Ishikawa (cell line): ENCODE results near the gene SZT2.

Source experiments
- CEBPB ChIP-seq: IDR thresholded peaks from 2 replicates; pipeline ENCODE4 v1.6.1; 2012
- CREB1 ChIP-seq: IDR thresholded peaks from 2 replicates; pipeline ENCODE4 v1.6.1; 2012; ENCODE audit warnings: low read depth
- EGR1 ChIP-seq: IDR thresholded peaks from 2 replicates; pipeline ENCODE4 v1.6.1; 2012
- EP300 ChIP-seq: IDR thresholded peaks from 2 replicates; pipeline ENCODE4 v1.6.1; 2012; ENCODE audit warnings: borderline replicate concordance
- FOXM1 ChIP-seq: IDR thresholded peaks from 2 replicates; pipeline ENCODE4 v1.6.1; 2012; ENCODE audit warnings: low read depth, borderline replicate concordance
- MAX ChIP-seq: IDR thresholded peaks from 2 replicates; pipeline ENCODE4 v1.6.1; 2012
- NFIC ChIP-seq: IDR thresholded peaks from 2 replicates; pipeline ENCODE4 v1.6.1; 2012
- RAD21 ChIP-seq: IDR thresholded peaks from 2 replicates; pipeline ENCODE4 v1.6.1; 2012; ENCODE audit warnings: low read depth
- TAF1 ChIP-seq: IDR thresholded peaks from 2 replicates; pipeline ENCODE4 v1.6.1; 2012; ENCODE audit warnings: low read depth, mild to moderate bottlenecking
- TCF12 ChIP-seq: IDR thresholded peaks from 2 replicates; pipeline ENCODE4 v1.6.1; 2012; ENCODE audit warnings: low read depth
- TEAD4 ChIP-seq: IDR thresholded peaks from 2 replicates; pipeline ENCODE4 v1.6.1; 2012
- USF1 ChIP-seq: IDR thresholded peaks from 2 replicates; pipeline ENCODE4 v1.6.1; 2012
- YY1 ChIP-seq: IDR thresholded peaks from 2 replicates; pipeline ENCODE4 v1.6.1; 2012; ENCODE audit warnings: low read depth
- ZBTB7A ChIP-seq: IDR thresholded peaks from 2 replicates; pipeline ENCODE4 v1.6.1; 2012; ENCODE audit warnings: low read depth
- TF ChIP-seq, protein P1 (sequence below): IDR thresholded peaks from 2 replicates; pipeline ENCODE4 v1.6.1; 2012; ENCODE audit warnings: low read depth, mild to moderate bottlenecking

Gene SZT2

GRCh38 chr1:43389326-43390313, at the start of gene SZT2, which contains the start of gene MED8:
Gene SZT2 (plus strand): TSS chr1:43389899. CDS start chr1:43389969, 70 bp downstream.
Gene MED8 (minus strand): TSS chr1:43389800. CDS start chr1:43389764, 36 bp downstream.
- TF ChIP-seq ZBTB7A (0 out of 2 replicates have a peak, but pooled peaks have one; percentile 35), RAD21 (no peak), TEAD4 (no peak), TAF1 (peak; percentile 84), EP300 (0 out of 2 replicates have a peak, but pooled peaks have one; percentile 10), CEBPB (no peak), MAX (peak; percentile 80), CREB1 (peak; percentile 67; the same call in 1 of the 2 replicates), EGR1 (peak; percentile 86), NFIC (0 out of 2 replicates have a peak, but pooled peaks have one; percentile 26), USF1 (0 out of 2 replicates have a peak, but pooled peaks have one; percentile 14), YY1 (peak; percentile 49), TCF12 (peak; percentile 51; the same call in 1 of the 2 replicates), FOXM1 (no peak)
- TF ChIP-seq, protein P1, sequence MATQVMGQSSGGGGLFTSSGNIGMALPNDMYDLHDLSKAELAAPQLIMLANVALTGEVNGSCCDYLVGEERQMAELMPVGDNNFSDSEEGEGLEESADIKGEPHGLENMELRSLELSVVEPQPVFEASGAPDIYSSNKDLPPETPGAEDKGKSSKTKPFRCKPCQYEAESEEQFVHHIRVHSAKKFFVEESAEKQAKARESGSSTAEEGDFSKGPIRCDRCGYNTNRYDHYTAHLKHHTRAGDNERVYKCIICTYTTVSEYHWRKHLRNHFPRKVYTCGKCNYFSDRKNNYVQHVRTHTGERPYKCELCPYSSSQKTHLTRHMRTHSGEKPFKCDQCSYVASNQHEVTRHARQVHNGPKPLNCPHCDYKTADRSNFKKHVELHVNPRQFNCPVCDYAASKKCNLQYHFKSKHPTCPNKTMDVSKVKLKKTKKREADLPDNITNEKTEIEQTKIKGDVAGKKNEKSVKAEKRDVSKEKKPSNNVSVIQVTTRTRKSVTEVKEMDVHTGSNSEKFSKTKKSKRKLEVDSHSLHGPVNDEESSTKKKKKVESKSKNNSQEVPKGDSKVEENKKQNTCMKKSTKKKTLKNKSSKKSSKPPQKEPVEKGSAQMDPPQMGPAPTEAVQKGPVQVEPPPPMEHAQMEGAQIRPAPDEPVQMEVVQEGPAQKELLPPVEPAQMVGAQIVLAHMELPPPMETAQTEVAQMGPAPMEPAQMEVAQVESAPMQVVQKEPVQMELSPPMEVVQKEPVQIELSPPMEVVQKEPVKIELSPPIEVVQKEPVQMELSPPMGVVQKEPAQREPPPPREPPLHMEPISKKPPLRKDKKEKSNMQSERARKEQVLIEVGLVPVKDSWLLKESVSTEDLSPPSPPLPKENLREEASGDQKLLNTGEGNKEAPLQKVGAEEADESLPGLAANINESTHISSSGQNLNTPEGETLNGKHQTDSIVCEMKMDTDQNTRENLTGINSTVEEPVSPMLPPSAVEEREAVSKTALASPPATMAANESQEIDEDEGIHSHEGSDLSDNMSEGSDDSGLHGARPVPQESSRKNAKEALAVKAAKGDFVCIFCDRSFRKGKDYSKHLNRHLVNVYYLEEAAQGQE = no peak

GRCh38 chr1:43340559-43340958, 49.1 kb upstream of the SZT2 start:
- no peak for TF ChIP-seq EP300
- TF ChIP-seq MAX = no peak
- no peak for TF ChIP-seq CEBPB
- TF ChIP-seq CREB1 = no peak
- TF ChIP-seq, protein P1 = no peak
- no peak for TF ChIP-seq TCF12
- no peak for TF ChIP-seq RAD21
- TF ChIP-seq YY1 = no peak
- no peak for TF ChIP-seq FOXM1
- no peak for TF ChIP-seq USF1
- TF ChIP-seq NFIC = no peak
- TF ChIP-seq TEAD4 = no peak
- no peak for TF ChIP-seq EGR1
- no peak for TF ChIP-seq TAF1
- no peak for TF ChIP-seq ZBTB7A

DNA sequence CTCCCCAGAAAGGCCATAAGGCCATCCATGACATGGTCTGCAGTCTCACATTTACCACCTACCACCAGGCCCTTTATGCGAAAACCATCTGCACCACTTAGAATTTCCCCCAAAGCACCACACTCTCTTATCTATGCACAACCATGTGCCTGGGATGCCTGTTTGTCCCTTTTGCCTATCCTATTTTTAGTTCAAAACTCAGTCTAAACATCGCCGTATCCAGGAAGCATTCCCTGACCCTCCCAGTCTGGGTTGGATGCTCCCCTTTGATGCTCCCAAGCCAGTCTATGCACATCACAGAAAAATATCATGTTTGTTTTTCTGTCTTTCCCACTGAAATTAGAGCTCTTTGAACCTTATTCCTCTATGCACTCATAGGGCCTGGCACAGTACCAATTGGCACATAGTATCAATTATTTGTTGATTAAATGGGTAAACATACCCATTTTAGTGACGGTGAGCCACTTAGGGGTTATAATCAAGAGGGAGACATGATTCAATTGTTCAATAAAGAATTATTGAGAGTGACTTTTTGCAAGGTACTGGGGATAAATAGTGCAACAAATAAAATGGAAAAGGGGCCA, 45.3 kb upstream of the SZT2 start:
- no peak for TF ChIP-seq FOXM1
- no peak for TF ChIP-seq RAD21
- no peak for TF ChIP-seq CEBPB
- no peak for TF ChIP-seq ZBTB7A
- no peak for TF ChIP-seq TCF12
- TF ChIP-seq MAX = no peak
- TF ChIP-seq TAF1 = no peak
- no peak for TF ChIP-seq USF1
- TF ChIP-seq EGR1 = no peak
- no peak for TF ChIP-seq YY1
- TF ChIP-seq CREB1 = no peak
- TF ChIP-seq NFIC = no peak
- TF ChIP-seq TEAD4 = no peak
- no peak for TF ChIP-seq EP300
- TF ChIP-seq, protein P1 = no peak
